ENCODE measurements around the gene CDH4.

Gene CDH4

DNA sequence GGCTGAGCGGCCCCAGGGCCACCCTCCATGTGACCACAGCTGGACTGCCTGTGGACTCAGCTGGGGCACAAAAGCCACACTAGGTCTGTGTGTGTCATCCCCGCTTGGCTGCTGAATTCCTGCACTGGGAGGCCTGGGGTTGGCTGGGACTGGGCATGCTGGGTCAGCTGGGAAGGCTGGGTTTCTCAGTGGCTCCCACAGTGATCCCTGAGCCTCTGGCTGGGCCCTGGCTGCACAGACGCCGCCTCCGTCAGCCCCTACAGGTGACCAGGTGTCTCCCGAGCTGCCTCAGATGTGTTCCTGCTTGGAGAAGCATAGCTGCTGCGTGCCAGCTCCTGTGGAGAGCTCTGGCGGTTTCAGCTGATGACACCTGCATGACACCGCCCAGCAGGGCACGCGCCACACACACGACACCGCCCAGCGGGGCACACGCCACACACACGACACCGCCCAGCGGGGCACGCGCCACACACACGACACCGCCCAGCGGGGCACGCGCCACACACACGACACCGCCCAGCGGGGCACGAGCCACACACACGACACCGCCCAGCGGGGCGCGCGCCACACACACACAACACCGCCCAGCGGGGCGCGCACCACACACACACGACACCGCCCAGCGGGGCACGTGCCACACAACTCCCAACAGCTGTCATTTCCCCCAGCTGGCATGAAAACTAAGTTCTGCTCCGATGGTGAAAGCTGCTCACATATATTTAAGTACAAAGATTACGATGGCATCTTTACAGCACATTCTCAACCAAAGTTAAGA lies 724.8 kb downstream of the CDH4 start:
- no peaks in the 10 kb centered on the region for H3K79me1 ChIP-seq (ENCODE audit: low read length)
- H3K4me3 ChIP-seq (ENCODE audit: low read depth, low read length): no peak overlapping the region
- H3K36me3 ChIP-seq (ENCODE audit: control insufficient read depth in 1 of 2, insufficient read depth in 2 of 2, low read length in 2 of 2): peaks cover 49 to 55% of the 10 kb centered on the region in 2 experiments
- H3K4me2 ChIP-seq (ENCODE audit: low read length): no peak overlapping the region
- H2BK5ac ChIP-seq (ENCODE audit: low read depth, low read length, poor library complexity): no peak overlapping the region
- no peak for DNase-seq
- no peak overlapping the region for H3K18ac ChIP-seq (ENCODE audit: low read length)
- H3K4me1 ChIP-seq (ENCODE audit: control insufficient read depth in 1 of 2, insufficient read depth in 2 of 2, low read length in 2 of 2): no peaks in the 10 kb centered on the region
- WGBS (ENCODE audit: extremely low coverage, insufficient coverage, insufficient read length): no CpG with 5 or more reads among the region's 45 CpGs
- H3K27ac ChIP-seq (ENCODE audit: low read depth, low read length): no peak overlapping the region
- H3K14ac ChIP-seq (ENCODE audit: low read length): no peak overlapping the region
- H2AFZ ChIP-seq (ENCODE audit: insufficient read depth, low read length, poor library complexity): no peak overlapping the region
- H4K12ac ChIP-seq (ENCODE audit: low read depth, low read length): no peak overlapping the region
- H3K27me3 ChIP-seq (ENCODE audit: insufficient read depth, low read length): no peaks in the 10 kb centered on the region
- H2BK120ac ChIP-seq (ENCODE audit: insufficient read depth, low read length, poor library complexity): no peak overlapping the region
- H3K9me3 ChIP-seq (ENCODE audit: insufficient read depth, low read depth, low read length): peaks cover 2% of the 10 kb centered on the region
- H3K4ac ChIP-seq (ENCODE audit: low read depth, low read length): no peak overlapping the region
- no peak overlapping the region for H4K8ac ChIP-seq (ENCODE audit: low read depth, low read length)
- no peaks in the 10 kb centered on the region for H3K79me2 ChIP-seq (ENCODE audit: control insufficient read depth, insufficient read depth, low read length, poor library complexity)
- no peak overlapping the region for H2BK12ac ChIP-seq (ENCODE audit: low read length)
- no peak overlapping the region for H2AK5ac ChIP-seq (ENCODE audit: low read length)
- no peak overlapping the region for H3K9ac ChIP-seq (ENCODE audit: low read length)
- H3K23ac ChIP-seq (ENCODE audit: low read length): no peak overlapping the region
- no peak overlapping the region for H4K91ac ChIP-seq (ENCODE audit: low read depth, low read length)

DNA sequence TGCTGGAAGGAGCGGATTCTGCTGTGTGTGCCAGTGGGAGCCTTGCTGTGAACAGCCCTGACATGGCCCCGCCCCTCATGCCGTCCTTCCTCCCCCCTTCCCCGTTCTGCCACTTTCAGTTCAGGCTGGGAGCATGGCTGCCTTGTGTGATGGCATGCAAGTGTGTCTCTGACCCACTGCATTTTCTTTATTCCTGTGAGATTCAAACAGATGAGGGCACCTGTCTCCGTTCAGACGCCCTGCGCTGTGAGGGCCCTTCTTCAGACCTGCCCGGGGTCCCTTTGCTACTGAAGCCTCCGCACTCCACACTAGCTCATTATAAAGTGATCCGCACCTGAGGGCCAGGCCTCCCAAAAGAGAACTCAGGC lies 725.3 kb downstream of the CDH4 start:
- WGBS (ENCODE audit: extremely low coverage, insufficient coverage, insufficient read length): no CpG with 5 or more reads among the region's 10 CpGs

DNA sequence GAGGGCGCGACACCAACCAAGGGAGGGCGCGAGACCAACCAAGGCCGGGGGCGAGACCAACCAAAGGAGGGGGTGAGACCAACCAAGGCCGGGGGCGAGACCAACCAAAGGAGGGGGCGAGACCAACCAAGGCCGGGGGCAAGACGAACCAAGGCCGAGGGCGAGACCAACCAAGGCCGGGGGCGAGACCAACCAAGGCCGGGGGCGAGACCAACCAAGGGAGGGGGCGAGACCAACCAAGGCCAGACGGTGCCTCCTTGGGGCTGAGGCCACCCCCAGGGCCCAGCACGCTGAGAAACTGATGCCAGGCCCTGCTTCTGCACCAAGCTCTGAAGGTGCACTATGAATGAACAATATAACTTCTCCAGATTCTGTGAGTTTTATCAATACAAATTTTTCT lies 726.4 kb downstream of the CDH4 start:
- WGBS (ENCODE audit: extremely low coverage, insufficient coverage, insufficient read length): no CpG with 5 or more reads among the region's 20 CpGs
- H2BK120ac ChIP-seq (ENCODE audit: insufficient read depth, low read length, poor library complexity): no peak overlapping the region

More for the DNA sequence above, 725.3 kb downstream of the CDH4 start:
- no peak overlapping the region for H2BK120ac ChIP-seq (ENCODE audit: insufficient read depth, low read length, poor library complexity)
- H2AK5ac ChIP-seq (ENCODE audit: low read length): no peak overlapping the region
- H2AFZ ChIP-seq (ENCODE audit: insufficient read depth, low read length, poor library complexity): no peak overlapping the region
- H3K9me3 ChIP-seq (ENCODE audit: insufficient read depth, low read depth, low read length): peaks cover 2% of the 10 kb centered on the region
- H3K4ac ChIP-seq (ENCODE audit: low read depth, low read length): no peak overlapping the region
- no peaks in the 10 kb centered on the region for H3K27me3 ChIP-seq (ENCODE audit: insufficient read depth, low read length)
- H3K36me3 ChIP-seq (ENCODE audit: control insufficient read depth in 1 of 2, insufficient read depth in 2 of 2, low read length in 2 of 2): peaks cover 49 to 51% of the 10 kb centered on the region in 2 experiments
- H2BK5ac ChIP-seq (ENCODE audit: low read depth, low read length, poor library complexity): no peak overlapping the region
- no peak overlapping the region for H3K27ac ChIP-seq (ENCODE audit: low read depth, low read length)
- no peak overlapping the region for H3K9ac ChIP-seq (ENCODE audit: low read length)
- no peaks in the 10 kb centered on the region for H3K79me2 ChIP-seq (ENCODE audit: control insufficient read depth, insufficient read depth, low read length, poor library complexity)
- no peak overlapping the region for H3K23ac ChIP-seq (ENCODE audit: low read length)
- H3K4me2 ChIP-seq (ENCODE audit: low read length): no peak overlapping the region
- H3K79me1 ChIP-seq (ENCODE audit: low read length): no peaks in the 10 kb centered on the region
- no peak overlapping the region for H4K12ac ChIP-seq (ENCODE audit: low read depth, low read length)
- H4K91ac ChIP-seq (ENCODE audit: low read depth, low read length): no peak overlapping the region
- H2BK12ac ChIP-seq (ENCODE audit: low read length): no peak overlapping the region
- no peak overlapping the region for H4K8ac ChIP-seq (ENCODE audit: low read depth, low read length)
- no peak overlapping the region for H3K14ac ChIP-seq (ENCODE audit: low read length)
- DNase-seq: no peak
- H3K18ac ChIP-seq (ENCODE audit: low read length): no peak overlapping the region
- H3K4me1 ChIP-seq (ENCODE audit: control insufficient read depth in 1 of 2, insufficient read depth in 2 of 2, low read length in 2 of 2): no peaks in the 10 kb centered on the region
- H3K4me3 ChIP-seq (ENCODE audit: low read depth, low read length): no peak overlapping the region

DNA sequence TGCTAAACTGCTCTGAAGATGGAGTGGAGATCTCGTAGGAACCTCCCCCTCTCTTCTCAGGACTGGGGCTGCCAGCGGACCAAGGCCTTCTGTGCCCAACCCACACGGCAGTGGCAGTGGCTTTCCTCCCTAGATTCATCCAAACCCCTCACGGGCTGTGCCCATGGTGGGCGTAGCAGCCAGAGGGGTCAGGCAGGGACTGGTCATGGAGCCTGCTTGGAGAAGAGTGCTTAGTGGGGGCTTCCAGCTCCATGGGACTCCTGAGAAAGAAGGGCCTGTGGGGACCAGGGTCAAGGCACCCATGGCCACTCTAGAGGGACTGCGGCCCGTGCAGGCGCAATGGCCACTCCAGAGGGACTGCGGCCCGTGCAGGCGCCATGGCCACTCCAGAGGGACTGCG lies 727.0 kb downstream of the CDH4 start:
- H3K79me2 ChIP-seq (ENCODE audit: control insufficient read depth, insufficient read depth, low read length, poor library complexity): no peaks in the 10 kb centered on the region
- H3K4me3 ChIP-seq (ENCODE audit: low read depth, low read length): no peak overlapping the region
- no peak overlapping the region for H3K4ac ChIP-seq (ENCODE audit: low read depth, low read length)
- no peaks in the 10 kb centered on the region for H3K27me3 ChIP-seq (ENCODE audit: insufficient read depth, low read length)
- no peak overlapping the region for H3K14ac ChIP-seq (ENCODE audit: low read length)
- no CpG with 5 or more reads among the region's 12 CpGs for WGBS (ENCODE audit: extremely low coverage, insufficient coverage, insufficient read length)
- H4K91ac ChIP-seq (ENCODE audit: low read depth, low read length): no peak overlapping the region
- H3K23ac ChIP-seq (ENCODE audit: low read length): no peak overlapping the region
- H3K27ac ChIP-seq (ENCODE audit: low read depth, low read length): no peak overlapping the region
- no peaks in the 10 kb centered on the region for H3K79me1 ChIP-seq (ENCODE audit: low read length)
- H2BK120ac ChIP-seq (ENCODE audit: insufficient read depth, low read length, poor library complexity): no peak overlapping the region
- no peak overlapping the region for H3K18ac ChIP-seq (ENCODE audit: low read length)
- no peak overlapping the region for H4K12ac ChIP-seq (ENCODE audit: low read depth, low read length)
- H2AFZ ChIP-seq (ENCODE audit: insufficient read depth, low read length, poor library complexity): no peak overlapping the region
- H2BK12ac ChIP-seq (ENCODE audit: low read length): no peak overlapping the region
- no peak overlapping the region for H3K4me2 ChIP-seq (ENCODE audit: low read length)
- H2BK5ac ChIP-seq (ENCODE audit: low read depth, low read length, poor library complexity): no peak overlapping the region
- no peaks in the 10 kb centered on the region for H3K9me3 ChIP-seq (ENCODE audit: insufficient read depth, low read depth, low read length)
- no peak overlapping the region for H4K8ac ChIP-seq (ENCODE audit: low read depth, low read length)
- H3K9ac ChIP-seq (ENCODE audit: low read length): no peak overlapping the region
- H3K36me3 ChIP-seq (ENCODE audit: control insufficient read depth in 1 of 2, insufficient read depth in 2 of 2, low read length in 2 of 2): peaks cover 41 to 42% of the 10 kb centered on the region in 2 experiments
- H2AK5ac ChIP-seq (ENCODE audit: low read length): no peak overlapping the region
- DNase-seq: no peak
- H3K4me1 ChIP-seq (ENCODE audit: control insufficient read depth in 1 of 2, insufficient read depth in 2 of 2, low read length in 2 of 2): no peaks in the 10 kb centered on the region

More for the DNA sequence above, 726.4 kb downstream of the CDH4 start:
- no peak overlapping the region for H3K9ac ChIP-seq (ENCODE audit: low read length)
- no peak overlapping the region for H4K91ac ChIP-seq (ENCODE audit: low read depth, low read length)
- no peak overlapping the region for H2BK5ac ChIP-seq (ENCODE audit: low read depth, low read length, poor library complexity)
- no peak overlapping the region for H3K4me2 ChIP-seq (ENCODE audit: low read length)
- no peak overlapping the region for H3K4ac ChIP-seq (ENCODE audit: low read depth, low read length)
- H3K79me2 ChIP-seq (ENCODE audit: control insufficient read depth, insufficient read depth, low read length, poor library complexity): no peaks in the 10 kb centered on the region
- no peak overlapping the region for H4K12ac ChIP-seq (ENCODE audit: low read depth, low read length)
- no peak overlapping the region for H3K23ac ChIP-seq (ENCODE audit: low read length)
- no peak overlapping the region for H2BK12ac ChIP-seq (ENCODE audit: low read length)
- no peak overlapping the region for H3K18ac ChIP-seq (ENCODE audit: low read length)
- no peak overlapping the region for H3K27ac ChIP-seq (ENCODE audit: low read depth, low read length)
- no peak for DNase-seq
- H3K36me3 ChIP-seq (ENCODE audit: control insufficient read depth in 1 of 2, insufficient read depth in 2 of 2, low read length in 2 of 2): peaks cover 43 to 44% of the 10 kb centered on the region in 2 experiments
- no peak overlapping the region for H3K14ac ChIP-seq (ENCODE audit: low read length)
- no peaks in the 10 kb centered on the region for H3K27me3 ChIP-seq (ENCODE audit: insufficient read depth, low read length)
- H2AFZ ChIP-seq (ENCODE audit: insufficient read depth, low read length, poor library complexity): no peak overlapping the region
- H3K4me1 ChIP-seq (ENCODE audit: control insufficient read depth in 1 of 2, insufficient read depth in 2 of 2, low read length in 2 of 2): no peaks in the 10 kb centered on the region
- H3K9me3 ChIP-seq (ENCODE audit: insufficient read depth, low read depth, low read length): no peaks in the 10 kb centered on the region
- no peak overlapping the region for H4K8ac ChIP-seq (ENCODE audit: low read depth, low read length)
- H3K4me3 ChIP-seq (ENCODE audit: low read depth, low read length): no peak overlapping the region
- H2AK5ac ChIP-seq (ENCODE audit: low read length): no peak overlapping the region
- no peaks in the 10 kb centered on the region for H3K79me1 ChIP-seq (ENCODE audit: low read length)
